B cell (primary cell): ENCODE data around the gene NUS1.

Experiments used
- CTCF ChIP-seq: fragments of 200-600 bp; IDR thresholded peaks from one replicate; pipeline ENCODE4 v1.8.0; 2022; ENCODE audit warnings: antibody characterized with exemption, mild to moderate bottlenecking
- EZH2 ChIP-seq: IDR thresholded peaks from 2 replicates; pipeline ENCODE4 v1.6.1; 2012; ENCODE audit warnings: borderline replicate concordance, low read depth, mild to moderate bottlenecking, moderate library complexity, low read length; ENCODE audit not compliant: insufficient read depth, poor library complexity, severe bottlenecking

GRCh38 chr6:117627533-117627932 is 47.7 kb upstream of the NUS1 start:
- TF ChIP-seq CTCF (no peak), EZH2 (no peak)
